GM11168 (cell line): ENCODE results near the gene IKBKE.

Experiments used
- in situ Hi-C: fragments of 300-500 bp; cut with MboI; formaldehyde crosslinking; loops from one replicate; pipeline ENCODE4 v1.12.0; 2022; ENCODE audit warnings: low sequenced_read_pairs; ENCODE audit not compliant: unreplicated experiment

Gene IKBKE

DNA sequence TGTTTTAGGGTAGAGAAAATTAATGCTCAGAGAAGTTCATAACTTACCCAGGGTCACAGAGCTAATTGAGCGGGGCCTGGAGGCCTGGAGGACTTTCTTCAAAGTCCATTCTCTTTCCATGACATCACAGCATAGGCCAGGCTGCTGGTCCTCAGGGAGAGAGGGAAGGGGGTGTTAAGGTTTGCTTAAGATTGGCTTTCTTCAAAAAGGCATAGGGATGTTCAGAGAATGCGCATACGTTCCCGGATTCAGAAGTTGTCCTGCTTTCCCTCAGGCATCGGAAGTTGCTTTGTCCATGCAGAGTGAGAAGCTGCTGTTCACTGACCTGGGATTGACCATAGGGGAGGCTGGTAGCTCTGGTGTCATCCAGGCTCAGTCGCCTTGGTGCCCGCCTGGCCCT, 62.1 kb downstream of the IKBKE start:
- in situ Hi-C loops: loop anchor here (5.0 kb wide), 1 partner anchor 50 kb away; no protein-coding TSS in a partner anchor

DNA sequence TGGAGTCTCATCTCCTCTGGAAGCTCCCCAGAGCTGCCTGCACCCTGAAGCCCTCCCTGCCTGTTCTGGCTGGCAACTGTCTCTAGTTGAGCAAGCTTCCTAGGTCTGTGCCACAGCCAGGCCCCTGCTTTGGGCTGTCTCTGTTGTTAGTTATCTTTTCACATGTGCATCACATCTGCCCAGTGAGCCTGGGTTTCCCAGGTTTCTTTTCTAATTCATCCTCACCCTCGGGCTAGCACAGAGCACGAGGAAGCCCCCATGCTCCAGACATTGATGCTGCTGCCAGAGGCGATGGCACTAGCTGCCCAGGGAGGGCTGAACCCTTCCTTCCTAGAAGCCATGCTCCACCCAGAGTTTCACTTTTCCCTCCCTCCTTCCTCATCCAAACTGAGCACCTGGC, 64.3 kb downstream of the IKBKE start:
- in situ Hi-C loops: loop anchor here (5.0 kb wide), 1 partner anchor 48 kb away; no protein-coding TSS in a partner anchor

DNA sequence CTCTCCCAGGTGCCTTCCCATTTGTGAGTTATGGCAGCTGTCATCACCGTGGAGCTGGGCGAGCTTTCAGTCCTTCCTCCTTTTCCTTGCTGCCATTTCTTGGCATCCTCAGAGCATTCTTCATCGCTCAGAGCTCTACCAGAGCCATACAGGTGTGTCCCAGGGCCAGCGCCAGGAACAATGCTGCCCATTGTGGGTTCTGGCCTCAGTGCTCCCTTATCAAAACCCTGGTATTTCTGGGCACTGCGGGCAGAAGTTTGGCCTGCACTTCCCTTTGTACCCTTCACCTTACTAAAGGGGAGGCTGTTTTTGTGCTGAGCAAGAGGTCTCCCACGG, 65.5 kb downstream of the IKBKE start:
- in situ Hi-C loops: no loop called here

DNA sequence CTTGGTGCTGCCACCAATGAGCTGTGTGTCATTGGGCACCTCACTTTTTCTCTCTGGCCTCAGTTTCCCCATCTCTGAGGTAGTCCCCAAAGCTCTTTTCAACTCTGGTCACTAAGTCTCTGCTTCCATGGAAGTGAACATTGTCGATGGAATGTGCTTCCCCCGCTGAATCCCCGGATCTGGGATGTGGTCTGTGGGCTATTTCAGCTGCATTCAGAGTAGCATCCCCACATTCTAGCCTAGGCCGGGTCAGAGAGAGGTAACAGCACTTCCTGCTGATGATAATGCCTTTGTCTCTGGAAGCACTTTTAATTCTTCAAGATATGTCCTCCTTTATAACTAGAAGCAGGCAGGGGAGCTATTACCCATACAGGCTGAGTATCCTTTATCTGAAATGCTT, 66.9 kb downstream of the IKBKE start:
- in situ Hi-C loops: no loop called here

DNA sequence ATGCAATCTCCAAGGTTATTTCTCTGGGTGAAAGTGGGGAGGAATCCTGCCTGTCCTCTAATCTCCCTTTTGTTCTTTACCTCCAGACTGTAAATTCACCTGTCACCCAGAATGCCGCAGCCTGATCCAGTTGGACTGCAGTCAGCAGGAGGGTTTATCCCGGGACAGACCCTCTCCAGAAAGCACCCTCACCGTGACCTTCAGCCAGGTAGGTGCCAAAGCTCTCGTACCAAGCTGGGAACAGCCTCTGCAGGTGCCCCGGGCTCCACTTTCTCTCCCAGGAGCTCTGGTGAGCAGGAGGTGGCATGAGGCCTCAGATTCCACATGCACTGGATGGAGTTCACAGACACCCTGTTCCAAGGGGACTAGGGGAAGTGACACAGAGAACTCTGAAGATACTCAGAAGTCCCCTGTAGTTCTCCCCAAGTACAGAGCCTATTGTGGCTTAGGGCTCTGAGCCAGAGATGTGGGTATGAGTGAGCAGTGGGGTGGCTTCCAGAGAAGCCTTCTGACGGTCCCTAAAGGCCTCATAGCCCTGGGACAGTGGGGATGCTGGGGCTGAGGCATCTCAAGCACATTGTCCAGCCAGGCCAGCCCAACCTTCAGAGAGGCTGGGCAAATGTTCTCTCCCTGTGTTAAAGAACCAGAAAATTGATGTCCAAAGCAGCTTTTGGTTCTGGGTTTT, 68.0 kb downstream of the IKBKE start:
- in situ Hi-C loops: no loop called here

DNA sequence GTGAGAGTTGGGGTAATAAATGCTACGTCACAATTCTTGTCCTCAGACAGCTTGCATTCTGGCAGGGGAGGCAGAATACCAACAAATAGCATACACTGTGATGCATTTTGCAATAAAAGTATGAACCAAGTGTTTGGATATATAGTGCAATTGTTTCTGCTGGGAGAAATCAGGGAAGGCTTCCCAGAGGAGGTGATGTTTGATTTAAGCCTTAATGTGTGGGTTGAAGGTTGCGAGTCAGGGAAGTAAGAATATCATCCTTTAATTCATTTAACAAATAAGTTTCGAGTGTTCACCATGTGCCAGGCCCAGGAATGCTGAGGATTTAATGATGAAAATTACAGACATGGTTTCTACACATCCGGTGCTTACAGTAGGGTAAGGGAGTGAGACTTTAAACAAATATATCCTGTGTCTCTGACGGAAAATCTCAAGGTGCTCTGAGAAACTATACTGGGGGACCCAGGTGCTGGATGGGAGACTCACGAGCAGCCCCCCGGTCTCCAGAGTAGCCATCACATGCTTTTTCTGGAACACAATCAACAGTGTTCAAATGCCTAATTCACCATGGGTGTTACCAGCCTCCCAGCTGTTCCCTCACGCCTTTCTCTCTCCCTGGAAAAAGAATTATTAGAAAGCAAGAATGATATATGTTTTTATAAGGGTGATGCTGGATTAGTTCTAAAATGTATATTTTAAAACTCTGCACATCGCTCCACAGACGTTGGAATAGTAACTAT, 68.8 kb downstream of the IKBKE start:
- in situ Hi-C loops: no loop called here

DNA sequence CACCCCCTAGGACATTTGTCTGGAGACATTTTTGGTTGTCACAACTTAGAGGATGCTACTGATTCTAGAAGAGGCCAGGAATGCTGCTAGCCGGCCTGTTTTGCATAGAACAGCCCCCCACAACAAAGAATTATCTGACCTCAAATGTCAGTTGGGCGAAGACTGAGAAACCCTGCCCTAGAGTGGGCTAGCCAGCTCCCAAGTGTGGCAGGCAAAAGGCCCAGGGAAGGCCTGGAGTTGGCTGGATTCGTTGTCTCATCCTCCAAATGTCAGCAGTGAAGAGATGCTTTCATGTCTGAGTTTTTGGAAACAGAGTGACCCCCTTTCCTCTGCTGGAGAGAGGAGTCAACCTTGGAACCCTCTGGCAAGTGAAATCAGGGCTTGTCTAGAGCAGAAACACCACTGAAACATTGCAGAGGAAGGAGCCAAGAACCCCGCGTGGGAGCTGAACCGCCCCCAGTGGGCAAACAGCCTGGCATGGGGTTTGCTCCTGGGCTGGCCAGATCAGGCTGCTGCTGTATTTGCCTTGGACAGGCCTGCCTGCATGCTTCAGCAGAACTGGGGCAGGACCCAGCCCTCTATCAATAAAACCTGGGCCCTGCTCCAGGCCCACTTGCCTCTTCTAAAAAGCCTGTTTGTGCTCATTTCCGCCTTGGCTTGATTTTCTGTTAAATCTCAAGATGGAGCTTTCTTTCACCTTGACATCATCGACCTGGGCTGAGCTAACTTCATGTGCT, 69.9 kb downstream of the IKBKE start:
- in situ Hi-C loops: no loop called here

DNA sequence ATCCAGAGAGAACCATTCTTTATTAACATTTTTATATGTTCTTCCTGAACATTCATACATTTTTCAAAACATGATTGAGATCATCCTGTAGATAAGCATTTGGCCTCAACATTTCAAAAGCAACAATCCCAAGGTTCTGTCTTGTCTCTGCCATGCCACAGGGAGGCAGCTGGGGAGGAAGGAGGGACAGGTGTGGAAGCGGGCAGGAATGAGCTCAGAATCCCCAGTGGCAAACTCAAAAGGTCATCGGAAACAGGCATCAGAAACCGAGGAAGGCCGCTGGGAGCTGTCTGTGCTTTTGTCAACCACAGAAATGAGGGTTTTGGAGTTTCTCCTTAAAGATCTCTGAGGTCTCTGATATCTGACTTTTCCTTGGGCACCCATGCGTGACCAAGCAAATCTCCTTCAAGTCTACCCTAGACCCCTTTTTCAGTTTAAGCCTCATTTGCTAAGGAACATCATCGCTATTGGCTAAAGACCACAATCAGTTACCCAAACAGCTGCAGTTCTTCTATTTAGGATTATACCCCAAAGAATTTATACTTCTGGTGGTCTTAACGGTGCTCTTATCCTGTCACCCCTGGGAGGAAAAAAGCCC, 71.1 kb downstream of the IKBKE start:
- in situ Hi-C loops: no loop called here

DNA sequence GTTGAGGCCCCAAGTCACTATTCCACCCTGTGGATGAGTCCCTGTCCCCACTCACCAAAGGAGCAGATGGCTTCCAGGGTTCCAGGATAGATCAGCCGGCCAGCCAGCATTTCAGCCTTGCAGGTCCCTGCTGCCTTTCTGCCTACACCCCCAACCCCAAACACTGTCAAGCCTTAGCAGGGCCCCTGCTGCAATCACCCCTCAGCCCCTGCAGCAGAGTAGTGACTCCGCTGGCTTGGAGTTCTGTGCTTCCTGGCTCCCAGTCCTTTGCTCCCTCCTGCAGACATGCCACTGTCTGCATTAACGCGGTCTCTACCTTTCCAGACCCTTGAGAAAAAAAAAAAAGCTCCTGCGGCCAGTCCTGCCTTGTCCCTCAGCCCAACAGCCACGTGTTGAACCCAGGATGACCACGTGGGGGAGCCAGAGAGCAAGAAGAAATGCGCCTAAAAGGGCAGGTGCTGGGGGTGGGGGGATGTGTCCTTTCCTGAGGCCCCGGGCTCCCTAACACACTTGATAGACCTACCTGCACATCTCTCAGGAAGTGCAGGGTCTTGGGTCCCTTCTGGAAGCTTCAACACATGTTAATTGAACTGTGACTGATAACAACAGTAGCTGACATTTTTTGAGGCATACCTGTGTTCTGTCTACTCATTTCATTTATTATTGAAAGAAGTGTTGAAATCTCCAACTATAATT, 74.4 kb downstream of the IKBKE start:
- in situ Hi-C loops: no loop called here

DNA sequence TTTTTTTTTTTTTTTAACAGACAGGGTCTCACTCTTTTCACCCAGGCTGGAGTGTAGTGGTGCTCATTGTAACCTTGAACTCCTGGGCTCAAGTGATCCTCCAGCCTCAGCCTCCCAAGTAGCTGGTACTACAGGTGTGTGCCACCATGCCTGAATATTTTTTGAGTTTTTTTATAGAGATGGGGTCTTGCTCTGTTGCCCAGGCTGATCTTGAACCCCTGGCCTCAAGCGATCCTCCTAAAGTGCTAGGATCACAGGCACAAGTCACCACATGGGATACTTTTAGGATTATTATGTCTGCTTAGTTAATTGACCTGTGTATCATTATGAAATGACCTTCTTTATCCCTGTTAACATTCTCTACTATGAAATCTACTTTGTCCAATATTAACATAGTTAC, 75.1 kb downstream of the IKBKE start:
- in situ Hi-C loops: no loop called here
